Putamen (tissue), 1 donor: ENCODE data around the gene GABRG3.
"Not testable (repeated sequence)": the region's sequence is repeated elsewhere in the genome, so short reads cannot be mapped to it uniquely, and the experiment has no call there.

Source experiments
- DNase-seq: peaks from one replicate; pipeline ENCODE4 v3.0.0-alpha.2; 2016; ENCODE audit warnings: low spot score

GABRG3 gene

GRCh38 chr15:26996250-26996649, 25.3 kb downstream of the GABRG3 start:
- no peak for DNase-seq

- DNase-seq, result not testable (repeated sequence)
These were observed 32.0 kb downstream of the GABRG3 start for GRCh38 chr15:27003003-27003402.

- not testable (repeated sequence) for DNase-seq
These were observed 33.2 kb downstream of the GABRG3 start for GRCh38 chr15:27004226-27004625.

GRCh38 chr15:27017168-27017809, 46.3 kb downstream of the GABRG3 start:
- peak; percentile 59 for DNase-seq

- DNase-seq, result no peak
These were observed 48.7 kb downstream of the GABRG3 start for GRCh38 chr15:27019687-27020086.

GRCh38 chr15:27025481-27025966, 54.5 kb downstream of the GABRG3 start:
- DNase-seq, result peak; percentile 11

- no peak for DNase-seq
These were observed 56.2 kb downstream of the GABRG3 start for GRCh38 chr15:27027229-27027628.

- no peak for DNase-seq
These were observed 58.0 kb downstream of the GABRG3 start for GRCh38 chr15:27028858-27029477.

- no peak for DNase-seq
These were observed 65.2 kb downstream of the GABRG3 start for GRCh38 chr15:27036210-27036609.

- no peak for DNase-seq
These were observed 66.5 kb downstream of the GABRG3 start for GRCh38 chr15:27037501-27037900.

- DNase-seq, result no peak
These were observed 68.2 kb downstream of the GABRG3 start for GRCh38 chr15:27039152-27039551.

- no peak for DNase-seq
These were observed 71.2 kb downstream of the GABRG3 start for GRCh38 chr15:27042230-27042629.

GRCh38 chr15:27042646-27043045, 71.7 kb downstream of the GABRG3 start:
- DNase-seq, result no peak

GRCh38 chr15:27043770-27044169, 72.8 kb downstream of the GABRG3 start:
- DNase-seq, result no peak

GRCh38 chr15:27045796-27046195, 74.8 kb downstream of the GABRG3 start:
- peak; percentile 26 for DNase-seq

GRCh38 chr15:27046880-27047279, 75.9 kb downstream of the GABRG3 start:
- no peak for DNase-seq

- DNase-seq, result no peak
These were observed 79.2 kb downstream of the GABRG3 start for GRCh38 chr15:27050163-27050562.

- no peak for DNase-seq
These were observed 83.4 kb downstream of the GABRG3 start for GRCh38 chr15:27054426-27054825.

- no peak for DNase-seq
These were observed 87.1 kb downstream of the GABRG3 start for GRCh38 chr15:27057904-27058645.

- no peak for DNase-seq
These were observed 88.0 kb downstream of the GABRG3 start for GRCh38 chr15:27058939-27059338.

- peak; percentile 24 for DNase-seq
These were observed 88.7 kb downstream of the GABRG3 start for GRCh38 chr15:27059610-27060202.

- no peak for DNase-seq
These were observed 90.8 kb downstream of the GABRG3 start for GRCh38 chr15:27061739-27062138.

GRCh38 chr15:27062951-27063350, 92.0 kb downstream of the GABRG3 start:
- no peak for DNase-seq
